Measurements from ENCODE around the gene GPC3. TPM values are rescaled to one million over a fixed set of nuclear protein-coding genes. Genes with fewer than 3 reads are reported as not detected.

The GPC3 gene
- total RNA-seq, 1 donor from 2014 or later = 15.5 TPM

DNA sequence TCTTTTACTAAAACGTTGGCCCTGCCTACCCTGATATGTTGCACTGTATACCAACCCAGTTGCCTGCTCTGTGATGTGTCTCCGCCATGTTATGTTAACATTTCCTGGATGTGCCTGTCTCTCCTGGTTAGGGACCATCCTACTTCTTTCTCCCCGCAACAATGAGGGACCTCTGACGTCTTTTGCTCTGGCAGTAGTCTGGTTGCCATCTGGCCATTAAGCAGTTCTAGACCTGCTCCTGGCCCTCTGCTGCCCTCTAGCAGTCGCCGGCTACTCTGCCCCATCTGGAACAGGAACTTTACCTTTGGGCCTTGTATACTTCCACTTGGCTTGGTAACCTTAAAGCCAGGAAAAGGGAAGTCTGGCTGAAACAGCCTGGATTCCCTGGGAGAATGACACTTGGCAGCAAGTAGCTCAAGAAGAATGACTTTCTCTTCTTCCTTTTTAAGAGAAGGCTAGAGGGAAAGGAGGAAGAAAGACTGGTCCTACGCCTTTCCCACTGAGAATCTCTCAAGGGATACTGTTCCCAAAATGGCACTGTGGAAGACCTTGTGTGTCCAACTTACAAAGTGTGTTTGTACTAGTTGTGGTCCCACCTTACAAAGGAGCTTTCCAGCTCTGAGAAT, 63.5 kb downstream of the GPC3 start:
- no peaks in the 10 kb centered on the region for H3K36me3 ChIP-seq
- intact Hi-C loops (cut with DNase I) = no loop called here
- DNase-seq (ENCODE audit: extremely low spot score in 2 of 2) = no peak
- no peak for TF ChIP-seq POLR2AphosphoS5 (IDR thresholded peaks at IDR 0.05; ENCODE audit: insufficient read depth in 1 of 2, low read depth in 1 of 2)
- TF ChIP-seq POLR2A (IDR thresholded peaks at IDR 0.05) = no peak
- TF ChIP-seq, protein P1, sequence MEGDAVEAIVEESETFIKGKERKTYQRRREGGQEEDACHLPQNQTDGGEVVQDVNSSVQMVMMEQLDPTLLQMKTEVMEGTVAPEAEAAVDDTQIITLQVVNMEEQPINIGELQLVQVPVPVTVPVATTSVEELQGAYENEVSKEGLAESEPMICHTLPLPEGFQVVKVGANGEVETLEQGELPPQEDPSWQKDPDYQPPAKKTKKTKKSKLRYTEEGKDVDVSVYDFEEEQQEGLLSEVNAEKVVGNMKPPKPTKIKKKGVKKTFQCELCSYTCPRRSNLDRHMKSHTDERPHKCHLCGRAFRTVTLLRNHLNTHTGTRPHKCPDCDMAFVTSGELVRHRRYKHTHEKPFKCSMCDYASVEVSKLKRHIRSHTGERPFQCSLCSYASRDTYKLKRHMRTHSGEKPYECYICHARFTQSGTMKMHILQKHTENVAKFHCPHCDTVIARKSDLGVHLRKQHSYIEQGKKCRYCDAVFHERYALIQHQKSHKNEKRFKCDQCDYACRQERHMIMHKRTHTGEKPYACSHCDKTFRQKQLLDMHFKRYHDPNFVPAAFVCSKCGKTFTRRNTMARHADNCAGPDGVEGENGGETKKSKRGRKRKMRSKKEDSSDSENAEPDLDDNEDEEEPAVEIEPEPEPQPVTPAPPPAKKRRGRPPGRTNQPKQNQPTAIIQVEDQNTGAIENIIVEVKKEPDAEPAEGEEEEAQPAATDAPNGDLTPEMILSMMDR (IDR thresholded peaks at IDR 0.05) = no peak
- no peaks in the 10 kb centered on the region for H3K4me1 ChIP-seq
- no peaks in the 10 kb centered on the region for H3K9me3 ChIP-seq
- H3K27ac ChIP-seq = no peak overlapping the region
- no peaks in the 10 kb centered on the region for H3K27me3 ChIP-seq
- no peak overlapping the region for H3K4me3 ChIP-seq

DNA sequence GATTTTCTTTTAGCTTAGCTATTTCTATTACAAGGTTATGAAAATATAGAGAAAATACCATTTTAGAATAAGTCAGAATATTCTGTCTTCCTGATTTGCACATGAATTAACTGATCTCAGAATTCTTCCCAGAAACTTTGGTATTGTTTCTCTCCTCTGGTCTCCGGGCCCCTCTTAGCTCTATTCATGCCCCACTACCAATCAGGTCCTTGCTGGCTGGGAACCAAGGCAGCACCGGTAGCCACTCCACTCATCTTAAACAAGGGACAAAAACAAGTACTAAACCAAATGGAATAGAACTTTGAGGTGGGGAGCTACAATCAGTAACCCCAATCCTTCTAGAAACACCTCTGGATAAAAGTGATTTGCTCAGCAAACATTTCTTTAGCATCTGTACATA, 64.3 kb downstream of the GPC3 start:
- Histone ChIP-seq H3K9me3 (no peaks in the 10 kb centered on the region), H3K27me3 (no peaks in the 10 kb centered on the region), H3K27ac (no peak overlapping the region), H3K36me3 (no peaks in the 10 kb centered on the region), H3K4me1 (no peaks in the 10 kb centered on the region), H3K4me3 (no peak overlapping the region)
- no peak for DNase-seq (ENCODE audit: extremely low spot score in 2 of 2)
- TF ChIP-seq POLR2AphosphoS5 (IDR thresholded peaks at IDR 0.05; ENCODE audit: insufficient read depth in 1 of 2, low read depth in 1 of 2) = no peak
- TF ChIP-seq, protein P1 (IDR thresholded peaks at IDR 0.05) = no peak
- no peak for TF ChIP-seq POLR2A (IDR thresholded peaks at IDR 0.05)
- intact Hi-C loops (cut with DNase I) = no loop called here

DNA sequence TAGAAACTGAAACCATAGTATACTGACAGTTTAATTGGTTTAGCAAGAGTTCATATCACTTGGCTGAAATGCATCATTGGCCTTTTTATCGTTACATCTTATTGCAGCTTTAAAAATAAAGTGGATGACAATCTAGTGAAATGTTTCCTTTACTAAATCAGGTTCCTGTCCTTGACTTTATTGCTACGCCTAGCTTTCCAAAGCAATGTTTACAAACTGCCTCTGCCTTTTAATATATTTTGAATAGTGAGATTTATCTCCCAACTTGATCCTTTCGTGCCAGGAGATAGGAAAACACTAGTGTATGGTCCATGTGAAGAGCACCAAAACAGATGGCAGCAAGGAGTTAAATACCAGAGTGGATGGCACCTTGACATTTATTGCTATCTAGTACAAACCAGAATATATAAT, 67.0 kb downstream of the GPC3 start:
- Histone ChIP-seq H3K4me1 (no peaks in the 10 kb centered on the region), H3K27me3 (no peaks in the 10 kb centered on the region), H3K36me3 (no peaks in the 10 kb centered on the region), H3K9me3 (no peaks in the 10 kb centered on the region), H3K4me3 (no peak overlapping the region), H3K27ac (no peak overlapping the region)
- DNase-seq (ENCODE audit: extremely low spot score in 2 of 2) = no peak
- no peak for TF ChIP-seq POLR2A (IDR thresholded peaks at IDR 0.05)
- no peak for TF ChIP-seq POLR2AphosphoS5 (IDR thresholded peaks at IDR 0.05; ENCODE audit: insufficient read depth in 1 of 2, low read depth in 1 of 2)
- TF ChIP-seq, protein P1 (IDR thresholded peaks at IDR 0.05) = no peak
- intact Hi-C loops (cut with DNase I) = no loop called here

DNA sequence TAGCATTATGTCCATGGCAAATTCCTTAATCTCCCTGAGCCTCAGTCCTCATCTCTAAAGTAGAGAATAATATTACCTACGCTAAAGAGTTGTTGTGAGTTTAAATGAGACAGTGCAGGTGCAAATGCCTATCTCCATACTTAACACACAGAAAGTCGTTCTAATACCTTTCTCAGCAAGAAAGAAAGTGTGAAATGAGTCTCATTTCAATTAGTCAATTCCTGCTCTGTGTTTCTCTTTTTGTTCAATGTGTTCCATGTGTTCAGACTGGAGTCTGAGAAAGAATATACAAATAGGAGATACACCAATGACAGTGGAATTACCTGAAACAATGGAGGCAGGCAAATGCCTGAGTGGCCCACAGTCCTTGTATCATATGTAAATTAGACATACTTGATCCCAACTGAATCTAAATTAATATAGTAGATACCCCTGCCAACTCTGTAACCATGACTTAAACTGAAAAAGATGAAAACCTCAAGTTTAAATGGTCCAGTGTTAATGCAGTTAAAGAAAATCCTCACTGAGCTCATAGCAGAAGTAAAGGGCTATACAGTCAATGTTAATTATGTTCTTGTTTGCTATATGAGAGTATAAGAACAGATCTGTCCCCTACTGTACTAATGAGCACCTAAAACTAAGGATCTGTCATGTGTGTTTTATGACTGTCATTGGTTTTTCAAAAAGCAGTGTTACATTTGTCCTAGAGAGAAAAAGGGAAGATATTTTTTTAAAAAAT, 68.2 kb downstream of the GPC3 start:
- intact Hi-C loops (cut with DNase I) = no loop called here
- no peak for DNase-seq (ENCODE audit: extremely low spot score in 2 of 2)
- Histone ChIP-seq H3K36me3 (no peaks in the 10 kb centered on the region), H3K27ac (no peak overlapping the region), H3K4me1 (no peaks in the 10 kb centered on the region), H3K9me3 (no peaks in the 10 kb centered on the region), H3K27me3 (no peaks in the 10 kb centered on the region), H3K4me3 (no peak overlapping the region)
- TF ChIP-seq POLR2A (IDR thresholded peaks at IDR 0.05) (no peak), POLR2AphosphoS5 (IDR thresholded peaks at IDR 0.05; ENCODE audit: insufficient read depth in 1 of 2, low read depth in 1 of 2) (no peak)
- TF ChIP-seq, protein P1 (IDR thresholded peaks at IDR 0.05) = no peak
